HT-29 (cell line): ENCODE measurements around the gene MAP1A. TPM values are rescaled to one million over a fixed set of nuclear protein-coding genes. Genes with fewer than 3 reads are reported as not detected.

Experiments used
- DNase-seq: peaks from one replicate; pipeline ENCODE4 v3.0.0-alpha.2; 2015; ENCODE audit warnings: low spot score
- total RNA-seq: library from RNA; depleted of rRNA; stranded (reverse); fragments of >200 nt; shearing (Covaris generic); gene quantifications from 2 replicates; pipeline ENCODE4 v1.2.3, GENCODE V29; 2014; rRNA removed

MAP1A gene
- total RNA-seq: 0.46 and 0.50 TPM in 2 replicates

DNA sequence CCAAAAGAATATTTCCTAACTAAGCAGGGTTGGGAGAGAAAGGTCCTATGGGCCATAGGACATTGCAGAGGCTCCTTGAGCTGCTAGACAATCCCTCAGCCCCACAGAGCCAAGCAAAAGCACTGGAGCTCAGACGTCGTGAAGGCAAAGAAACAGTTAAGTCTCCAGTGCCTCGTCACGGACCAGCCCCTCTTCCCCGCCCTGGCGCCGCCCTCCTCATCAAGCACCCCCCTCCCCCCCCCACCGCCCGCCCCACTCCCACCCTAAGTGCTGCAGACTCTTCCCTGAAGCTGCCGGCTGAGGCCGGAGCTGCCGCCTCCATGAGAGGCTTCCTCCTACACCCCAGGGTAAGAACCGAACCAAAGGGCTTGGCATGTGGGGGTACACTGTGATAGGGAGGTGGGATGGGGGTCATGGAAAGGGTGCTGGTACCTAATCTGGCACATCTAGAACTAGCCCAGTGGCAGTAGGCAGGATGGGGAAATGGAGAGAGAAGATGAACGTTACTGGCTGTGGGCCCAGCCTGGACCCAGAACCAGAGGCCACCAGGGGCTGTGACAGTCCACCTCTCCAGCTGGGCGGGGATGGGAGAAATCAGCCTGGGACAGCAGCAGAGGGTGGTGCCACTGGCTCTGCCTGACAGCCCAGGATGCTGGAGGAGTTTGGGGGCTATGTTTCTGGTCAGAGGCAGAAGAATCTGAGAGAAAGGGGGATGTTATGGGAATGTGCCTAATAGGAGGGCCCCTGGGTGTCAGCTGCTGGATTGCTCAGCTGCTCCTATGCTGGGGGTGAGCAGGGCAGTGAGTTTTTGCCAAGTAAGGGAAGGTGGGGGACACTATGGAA lies at the start of gene MAP1A:
Gene MAP1A, plus strand, starts transcription at position 255 of the 843 bp plus-strand sequence. CDS start 3,866 bp downstream, outside the sequence.
- peak; percentile 36 for DNase-seq

DNA sequence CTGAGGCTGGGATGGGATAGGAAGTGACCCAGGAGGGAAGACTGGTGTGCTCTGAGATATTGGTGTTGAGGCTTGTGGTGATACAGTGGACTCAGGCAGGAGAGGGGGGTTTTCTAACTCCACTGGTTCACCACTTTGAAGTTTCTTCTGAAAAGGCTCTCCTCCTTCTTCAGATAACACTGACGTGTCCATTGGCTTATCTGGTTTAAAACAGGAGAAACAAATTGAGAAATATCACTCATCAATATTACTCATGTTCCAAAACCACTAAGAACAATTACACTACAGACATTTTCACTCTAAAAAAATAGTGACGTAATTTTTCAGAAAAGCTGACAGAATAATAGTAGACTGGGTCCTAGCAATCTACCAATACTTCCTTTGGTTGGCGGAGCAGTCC lies 47.5 kb upstream of the MAP1A start:
- DNase-seq: no peak

DNA sequence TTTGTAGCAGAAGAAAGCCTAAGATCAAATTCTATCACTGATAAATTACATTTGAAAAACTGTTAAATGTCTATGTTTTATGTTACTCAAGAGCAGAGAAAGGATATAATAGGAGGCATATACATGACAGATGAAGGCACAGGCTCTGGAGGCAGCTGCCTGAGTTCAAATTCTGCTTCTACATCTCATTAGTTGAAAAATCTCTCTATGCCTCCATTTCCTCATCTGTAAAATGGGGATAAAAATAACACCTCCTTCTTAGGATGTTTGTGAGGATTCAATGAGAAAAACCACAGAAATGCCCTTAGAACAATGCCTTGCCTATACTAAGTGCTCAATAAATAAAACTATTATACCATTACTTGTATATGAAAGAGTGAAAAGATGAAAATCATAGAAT lies 45.4 kb upstream of the MAP1A start:
- DNase-seq: no peak

DNA sequence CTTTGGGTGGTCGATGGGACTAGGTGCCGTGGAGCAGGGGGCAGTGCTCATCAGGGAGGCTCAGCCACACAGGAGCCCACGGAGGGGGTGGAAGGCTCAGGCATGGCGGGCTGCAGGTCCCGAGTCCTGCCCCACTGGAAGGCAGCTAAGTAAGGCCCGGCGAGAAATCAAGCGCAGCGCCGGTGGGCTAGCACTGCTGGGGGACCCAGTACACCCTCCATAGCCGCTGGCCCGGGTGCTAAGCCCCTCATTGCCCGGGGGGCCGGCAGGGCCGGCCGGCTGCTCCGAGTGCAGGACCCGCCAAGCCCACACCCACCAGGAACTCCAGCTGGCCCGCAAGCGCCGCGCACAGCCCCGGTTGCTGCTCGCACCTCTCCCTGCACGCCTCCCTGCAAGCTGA lies 43.5 kb upstream of the MAP1A start:
- no peak for DNase-seq

DNA sequence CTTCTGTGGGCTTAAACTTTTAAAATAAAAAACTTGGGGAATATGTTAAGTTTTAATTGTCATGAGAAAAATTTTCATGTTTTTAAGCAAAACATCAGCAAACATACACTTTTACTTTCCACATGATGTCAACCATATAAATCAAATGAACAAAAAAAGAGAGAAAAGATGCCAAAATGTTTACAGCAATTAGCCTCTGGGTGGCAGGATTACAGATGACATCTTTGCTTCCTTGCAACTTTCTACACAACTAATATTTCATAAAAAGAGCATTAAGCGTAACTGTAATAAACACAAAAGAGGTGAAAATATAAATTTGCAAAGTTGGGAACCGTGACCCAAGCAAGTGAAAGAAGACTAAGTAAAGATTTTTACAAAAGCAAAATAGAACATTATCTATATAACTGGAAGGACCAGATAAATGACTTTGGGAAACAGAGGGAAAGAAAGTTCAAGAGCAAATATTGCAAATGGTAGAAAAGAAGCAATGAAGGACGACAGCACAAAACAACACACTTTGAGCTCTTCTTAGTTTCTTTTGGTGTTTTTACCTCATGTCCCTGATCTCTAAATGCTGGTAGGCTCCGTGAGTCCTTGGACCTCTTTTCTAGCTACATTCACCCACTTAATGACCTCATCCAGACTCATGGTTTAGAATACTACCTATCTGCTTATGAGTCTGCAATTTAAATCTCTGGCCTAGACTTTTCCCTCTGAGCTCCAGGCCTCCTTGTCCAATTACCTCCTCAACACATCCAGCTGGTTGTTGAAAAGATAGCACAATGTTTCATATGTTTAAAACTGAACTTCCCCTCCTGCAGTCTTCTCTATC lies 33.9 kb upstream of the MAP1A start:
- peak; percentile 46 for DNase-seq

DNA sequence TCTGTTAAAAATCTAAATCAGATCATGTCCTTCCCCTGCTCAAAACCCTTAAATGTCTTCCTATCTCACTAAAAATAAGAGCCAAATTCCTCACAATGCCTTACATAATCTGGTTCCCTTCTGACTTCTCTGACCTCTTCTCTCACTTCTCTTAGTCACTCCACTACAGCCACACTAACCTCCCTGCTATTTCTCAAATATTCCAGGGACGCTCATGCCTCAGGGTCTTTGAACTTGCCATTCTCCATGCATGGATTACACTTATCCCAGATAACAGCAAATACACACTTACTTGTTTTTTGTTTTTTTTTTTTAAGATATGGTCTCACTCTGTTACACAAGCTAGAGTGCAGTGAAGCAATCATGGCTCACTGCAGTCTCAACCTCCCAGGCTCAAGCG lies 33.0 kb upstream of the MAP1A start:
- no peak for DNase-seq

DNA sequence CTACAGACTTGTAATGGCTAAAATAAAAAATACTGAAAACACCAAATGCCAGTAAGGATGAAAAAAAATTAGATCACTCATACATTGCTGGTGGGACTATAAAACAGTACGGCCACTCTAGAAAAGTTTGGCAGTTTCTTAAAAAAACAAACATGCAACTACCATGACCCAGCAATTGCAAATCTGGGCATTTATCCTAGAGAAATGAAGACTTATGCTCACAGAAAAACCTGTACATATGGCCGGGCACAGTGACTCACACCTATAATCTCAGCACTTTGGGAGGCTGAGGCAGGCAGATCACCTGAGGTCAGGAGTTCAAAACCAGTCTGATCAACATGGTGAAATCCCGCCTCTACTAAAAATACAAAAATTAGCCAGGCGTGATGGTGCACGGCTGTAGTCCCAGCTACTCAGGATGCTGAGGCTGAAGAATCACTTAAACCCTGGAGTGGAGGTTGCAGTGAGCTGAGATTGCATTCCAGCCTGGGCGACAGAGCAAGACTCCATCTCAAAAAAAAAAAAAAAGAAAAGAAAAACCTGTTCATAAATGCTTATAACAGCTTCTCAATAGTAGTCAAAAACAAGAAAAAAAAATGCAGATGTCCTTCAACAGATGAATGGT lies 30.0 kb upstream of the MAP1A start:
- DNase-seq: no peak

DNA sequence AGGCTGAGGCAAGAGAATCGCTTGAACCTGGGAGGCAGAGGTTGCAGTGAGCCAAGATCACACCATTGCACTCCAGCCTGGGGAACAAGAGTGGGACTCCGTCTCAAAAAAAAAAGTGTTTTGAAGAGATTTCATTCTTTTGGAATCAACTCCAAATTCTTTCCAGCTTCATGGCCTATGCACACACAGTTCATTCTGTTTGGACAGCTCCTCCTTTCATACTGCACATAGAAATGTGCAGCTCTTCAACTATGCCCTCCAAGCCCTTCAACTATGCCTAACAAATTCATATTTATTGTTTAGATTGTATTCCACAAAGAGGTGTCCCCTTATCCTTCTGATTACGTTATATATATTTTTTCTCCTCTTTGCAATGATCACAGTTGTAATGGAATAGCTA lies 28.6 kb upstream of the MAP1A start:
- DNase-seq: no peak

DNA sequence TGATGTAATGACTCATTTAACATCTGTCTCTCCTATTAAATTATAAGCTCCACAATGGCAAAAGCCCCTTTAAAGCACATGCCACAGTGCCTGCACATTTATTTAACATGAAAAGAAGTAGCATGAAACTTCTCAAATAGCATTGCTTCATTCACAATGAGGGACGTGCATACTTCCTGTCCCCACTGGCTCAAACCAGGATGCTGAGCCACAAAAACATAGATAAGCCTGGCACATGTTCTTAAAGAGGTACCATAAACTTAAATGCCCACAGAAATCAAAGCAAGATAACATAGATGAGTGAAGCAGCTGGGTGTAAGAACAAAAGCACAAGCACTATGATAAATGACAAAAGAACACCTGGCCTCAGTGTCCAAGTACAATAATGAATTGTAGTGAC lies 28.2 kb upstream of the MAP1A start:
- no peak for DNase-seq

DNA sequence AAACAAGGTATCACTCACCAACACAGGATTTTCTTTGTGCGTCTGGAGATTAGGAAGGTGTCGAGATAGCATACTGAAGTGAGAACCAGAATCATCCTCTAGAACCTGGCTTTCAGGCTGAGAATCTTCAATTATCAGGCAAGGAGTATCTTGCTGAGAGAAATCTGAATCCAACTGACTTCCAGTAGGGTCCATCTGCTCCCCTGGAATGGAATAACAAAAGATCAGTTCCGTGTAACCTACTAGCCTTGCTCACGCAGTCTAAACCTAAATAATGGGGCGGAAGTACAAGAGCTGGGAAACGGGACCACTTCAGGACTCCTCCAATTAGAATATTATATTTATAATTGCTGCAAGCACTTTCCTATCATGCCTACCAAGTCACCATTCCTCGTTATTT lies 25.1 kb upstream of the MAP1A start:
- DNase-seq: peak; percentile 42

DNA sequence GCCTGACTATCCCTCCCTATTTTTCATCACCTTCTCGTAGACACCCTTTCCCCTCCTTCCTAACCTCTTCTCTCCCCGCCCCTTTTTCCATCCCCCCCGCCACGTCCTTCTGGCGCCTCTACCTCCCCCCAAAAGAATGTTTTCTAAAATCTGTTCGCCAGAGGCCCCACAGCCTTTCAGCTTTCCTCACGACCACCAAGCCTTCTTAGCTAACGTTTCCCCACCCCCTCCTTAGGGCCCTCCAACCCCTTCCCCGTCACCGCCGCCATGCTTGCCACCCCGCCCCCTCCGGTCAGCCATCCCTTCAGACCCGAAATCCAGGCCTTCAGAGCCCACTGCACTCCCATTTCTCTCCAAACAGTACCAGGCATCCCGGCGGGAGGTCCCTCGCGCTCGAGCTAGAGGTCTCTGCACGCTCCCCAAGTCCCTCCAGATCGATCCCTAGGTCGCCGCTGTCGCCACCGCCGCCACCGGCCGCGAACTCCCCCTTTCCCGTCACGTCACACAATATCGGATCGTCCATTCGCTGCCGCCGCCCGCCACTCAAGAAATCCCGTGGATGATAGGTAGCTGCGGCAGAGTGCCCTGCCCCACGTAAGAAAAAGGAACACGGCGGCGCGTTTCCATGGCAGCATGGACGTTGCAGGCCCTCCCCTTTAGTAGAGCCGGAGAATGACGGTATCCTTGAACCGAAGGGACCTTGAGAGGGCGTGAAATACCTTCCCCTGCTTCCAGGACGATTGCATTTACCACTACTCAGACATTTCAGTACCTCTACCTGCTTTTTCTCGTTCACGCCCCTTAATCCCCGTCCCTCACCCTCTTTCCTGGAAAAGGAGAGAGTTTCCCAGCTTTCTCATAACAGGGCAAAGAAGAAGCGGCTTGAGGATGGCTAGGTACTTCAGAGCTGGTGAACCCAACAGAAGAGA lies 24.5 kb upstream of the MAP1A start, which contains the start of gene TP53BP1:
Gene TP53BP1, minus strand, starts transcription at position 484 of the 929 bp plus-strand sequence. Its CDS starts 113 bp downstream, at position 371.
- DNase-seq: peak; percentile 97

DNA sequence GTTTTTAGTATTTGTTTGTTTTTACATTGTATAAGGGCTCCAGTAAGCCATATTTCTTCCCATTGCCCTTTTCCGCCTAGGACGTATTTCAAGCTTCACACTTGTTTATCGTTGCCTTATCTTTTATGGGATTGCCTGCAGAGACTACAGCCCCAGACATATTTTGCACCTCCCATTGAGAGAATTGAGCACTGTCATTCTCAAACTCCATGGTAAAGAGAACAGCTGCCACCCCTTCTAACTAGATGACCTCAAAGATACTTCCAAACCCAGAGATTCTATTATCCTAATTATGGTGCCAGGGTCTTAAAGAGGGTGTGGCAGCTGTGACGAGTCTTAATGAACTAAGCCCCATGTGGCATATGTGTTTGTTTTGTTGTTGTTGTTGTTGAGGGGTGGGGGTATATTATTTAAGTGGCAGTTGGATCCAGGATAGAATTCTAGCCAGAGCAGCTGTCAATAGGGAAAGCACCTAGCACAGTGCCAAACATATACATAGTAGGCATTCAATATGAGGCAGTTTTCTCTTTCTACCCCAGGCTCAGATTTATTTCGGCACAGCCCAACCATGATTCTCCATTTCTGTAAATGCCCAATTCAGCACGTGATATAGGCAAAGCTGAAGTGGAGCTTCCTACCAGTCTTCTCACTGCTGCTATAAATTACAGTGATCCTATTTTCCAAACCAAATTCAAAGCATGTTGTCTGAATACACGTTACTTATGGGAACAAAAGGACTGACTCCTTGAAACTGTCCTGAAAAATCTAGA lies 23.5 kb upstream of the MAP1A start:
- DNase-seq: no peak

DNA sequence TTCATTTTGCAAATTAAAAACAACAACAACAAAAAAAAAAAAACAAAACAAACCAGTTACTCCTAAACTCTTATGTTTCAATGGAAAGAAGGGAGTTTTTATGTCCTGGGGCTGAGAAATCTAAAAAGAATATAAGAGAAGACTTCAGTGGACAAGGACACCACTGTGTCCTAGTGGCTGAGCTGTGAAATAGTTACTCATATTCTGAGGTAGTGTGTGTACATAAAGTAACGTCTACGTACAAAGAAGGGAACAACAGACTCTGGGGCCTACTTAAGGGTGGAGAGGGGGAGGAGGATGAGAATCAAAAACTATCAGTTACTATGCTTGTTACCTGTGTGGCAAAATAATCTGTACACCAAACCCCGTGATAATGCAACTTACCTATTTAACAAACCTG lies 18.4 kb upstream of the MAP1A start:
- DNase-seq: no peak

DNA sequence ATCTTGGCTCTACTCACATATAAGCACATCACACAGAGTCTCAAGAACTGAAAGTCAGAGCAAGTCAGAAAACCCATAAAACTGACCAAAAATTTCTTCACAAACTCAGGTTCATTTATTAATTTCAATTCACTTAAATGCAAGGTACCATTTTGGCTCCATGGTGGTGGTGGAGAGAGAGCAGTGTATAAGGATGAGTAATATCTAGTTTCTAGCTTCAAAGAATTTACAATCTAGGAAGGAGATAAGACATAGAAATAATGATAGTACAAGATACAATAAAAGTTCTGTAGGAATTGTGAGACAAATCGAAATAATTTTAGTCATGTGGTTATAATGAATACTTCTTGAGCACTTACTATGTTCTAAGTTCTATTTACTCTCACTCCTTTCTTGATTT lies 17.8 kb upstream of the MAP1A start:
- DNase-seq: no peak

DNA sequence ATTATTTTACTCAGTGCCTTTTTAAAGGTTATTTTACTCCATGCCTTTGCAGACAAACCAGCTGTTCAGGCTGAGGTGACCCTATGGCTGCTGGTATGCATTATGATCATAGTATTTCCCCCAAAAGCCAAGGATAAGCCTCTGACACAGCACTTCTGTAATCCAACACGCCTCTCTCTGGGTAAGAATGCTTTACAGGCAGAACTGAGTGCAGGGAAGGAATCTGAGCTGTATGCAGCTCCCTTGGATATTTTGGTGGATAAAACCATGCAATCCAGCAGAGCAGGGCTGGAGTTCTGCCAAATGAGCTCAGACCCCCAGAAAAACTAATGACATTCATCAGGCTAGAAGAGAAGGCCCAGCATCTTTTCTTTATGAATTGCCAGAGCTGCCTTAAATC lies 11.7 kb upstream of the MAP1A start:
- DNase-seq: no peak

DNA sequence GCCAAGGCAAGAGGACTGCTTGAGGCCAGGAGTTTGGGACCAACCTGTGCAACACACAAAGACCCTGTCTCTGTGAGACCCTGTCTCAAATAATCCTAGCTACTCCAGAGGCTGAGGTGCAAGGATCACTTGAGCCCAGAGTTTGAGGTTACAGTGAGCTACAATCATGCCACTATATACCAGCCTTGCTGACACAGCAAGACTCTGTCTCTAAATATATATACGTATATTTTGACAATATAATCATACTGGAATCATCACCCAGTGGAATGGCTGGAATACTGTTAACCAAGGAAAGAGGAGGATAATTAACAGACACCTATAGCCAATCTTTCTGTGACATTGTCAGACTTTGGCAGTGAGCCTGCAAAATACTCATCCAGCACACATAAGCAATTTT lies 9.0 kb upstream of the MAP1A start:
- DNase-seq: no peak

DNA sequence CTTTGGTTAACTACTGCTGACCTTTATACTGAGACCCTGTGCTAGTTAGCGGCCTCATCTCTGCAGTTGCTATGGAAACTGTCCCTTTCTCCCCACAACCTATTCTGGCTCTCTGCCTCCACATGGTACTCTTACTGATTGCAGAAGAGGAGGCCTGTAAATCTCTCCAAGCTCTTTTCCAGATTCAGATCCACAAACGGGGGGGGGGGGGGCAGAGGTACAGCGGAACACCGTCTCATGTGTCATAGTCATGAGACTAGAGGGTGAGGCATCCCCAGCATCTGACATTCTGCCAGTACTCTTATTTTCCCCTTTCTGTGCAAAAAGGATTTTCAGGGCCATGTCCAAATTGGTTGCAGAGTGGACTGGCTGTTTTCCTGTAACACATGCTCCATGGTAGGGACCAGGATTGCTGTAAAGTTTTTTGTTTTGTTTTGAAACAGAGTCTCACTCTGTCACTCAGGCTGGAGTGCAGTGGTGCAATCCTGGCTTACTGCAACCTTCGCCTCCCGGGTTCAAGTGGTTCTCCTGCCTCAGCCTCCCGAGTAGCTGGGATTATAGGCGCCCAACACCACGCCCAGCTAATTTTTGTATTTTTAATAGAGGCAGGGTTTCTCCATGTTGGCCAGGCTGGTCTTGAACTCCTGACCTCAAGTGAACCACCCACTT lies 8.3 kb upstream of the MAP1A start:
- no peak for DNase-seq

DNA sequence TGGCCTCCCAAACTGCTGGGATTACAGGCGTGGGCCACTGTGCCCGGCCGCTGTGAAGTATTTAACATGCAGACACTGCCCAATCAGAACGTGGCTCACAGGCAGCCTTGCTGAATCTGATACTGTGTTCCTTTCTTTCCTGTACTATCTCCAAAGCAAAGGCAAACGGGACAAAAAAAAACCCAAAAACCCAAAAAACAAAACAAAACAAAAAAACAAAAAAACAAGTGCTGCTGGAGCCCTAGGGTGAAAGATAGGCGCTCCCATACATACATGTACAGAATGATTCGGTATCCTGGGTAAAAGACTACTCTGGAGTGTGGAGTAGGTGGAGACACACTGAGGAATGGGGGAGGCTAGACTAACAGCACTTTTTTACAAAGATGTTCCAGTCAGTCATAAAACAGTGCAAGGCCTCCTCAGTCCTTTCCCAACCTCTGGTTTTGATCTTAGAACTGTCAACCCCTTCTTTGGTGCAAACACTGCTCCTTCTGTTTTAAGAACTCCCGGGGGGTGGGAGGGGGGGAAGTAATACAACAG lies 7.7 kb upstream of the MAP1A start:
- no peak for DNase-seq
